Muscle of back (tissue), 11 donors: ENCODE results near the gene HCK. TPM values are rescaled to one million over a fixed set of nuclear protein-coding genes. Genes with fewer than 3 reads are reported as not detected.
A peak's percentile ranks its signal among the peaks of the same experiment; 100 is the strongest.
"Not testable (repeated sequence)": the region's sequence is repeated elsewhere in the genome, so short reads cannot be mapped to it uniquely, and the experiment has no call there.

Source experiments
- DNase-seq, 3 donors: peaks; one replicate each; pipeline versions ENCODE4 v3.0.0 to v3.0.0-alpha.2; 2013
- polyA plus RNA-seq, 10 donors: library from polyadenylated mRNA; unstranded; fragments of 120-200 nt; gene quantifications; one replicate each; pipeline ENCODE4 v1.2.1, GENCODE V29; 2013; ENCODE audit not compliant: insufficient read length in 10 of 10

The HCK gene
- polyA plus RNA-seq, 10 donors = 3.4 to 5.7 (median 4.5) TPM

DNA sequence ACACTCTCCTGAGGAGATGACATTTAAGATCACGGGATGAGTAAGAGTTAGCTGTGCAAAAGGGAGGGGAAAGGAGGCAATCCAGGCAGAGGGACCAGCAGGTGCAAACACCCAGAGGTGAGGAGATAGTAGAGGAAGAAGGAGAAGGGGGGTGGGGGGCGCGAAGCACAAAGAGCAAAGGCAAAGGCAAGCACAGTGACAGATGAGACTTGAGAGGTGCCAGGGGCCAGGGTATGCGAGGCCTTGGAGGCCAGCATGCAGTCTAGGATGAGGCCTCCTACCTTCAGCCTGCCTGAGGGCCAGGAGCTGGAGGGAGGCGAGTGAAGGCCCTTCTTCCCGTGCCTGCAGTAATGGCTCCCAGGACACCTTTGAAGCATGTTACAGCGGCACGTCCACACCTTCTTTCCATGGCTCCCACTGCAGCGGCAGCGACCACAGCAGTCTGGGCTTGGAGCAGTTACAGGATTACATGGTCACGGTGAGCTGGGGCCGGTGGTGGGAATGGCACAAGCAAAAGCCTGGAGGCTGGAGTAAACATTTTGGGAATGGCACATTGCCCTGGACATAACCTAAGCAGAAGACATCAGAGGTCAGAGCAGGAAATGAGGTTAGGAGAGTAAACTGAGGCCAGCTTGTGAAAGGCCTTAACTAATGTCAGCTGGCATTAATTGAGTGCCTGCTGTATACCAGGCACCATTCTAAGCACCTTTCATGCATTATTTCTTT, 23.2 kb upstream of the HCK start:
- DNase-seq = no peak

DNA sequence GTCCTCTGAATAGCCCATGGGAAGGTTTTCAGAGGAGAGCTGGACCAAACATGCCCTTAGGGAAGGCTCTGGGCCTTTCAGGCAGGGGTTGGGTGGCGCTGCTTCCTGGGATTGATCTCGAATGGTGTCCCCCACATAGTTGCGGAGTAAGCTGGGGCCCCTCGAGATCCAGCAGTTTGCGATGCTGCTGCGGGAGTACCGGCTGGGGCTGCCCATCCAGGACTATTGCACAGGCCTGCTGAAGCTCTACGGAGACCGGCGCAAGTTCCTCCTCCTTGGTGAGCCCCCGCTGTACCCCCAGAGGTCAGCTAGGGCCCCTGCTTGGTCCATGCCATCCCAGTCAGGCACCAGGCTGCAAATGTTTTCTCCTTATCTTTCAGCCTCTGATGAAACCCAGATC, 22.5 kb upstream of the HCK start:
- no peak for DNase-seq

DNA sequence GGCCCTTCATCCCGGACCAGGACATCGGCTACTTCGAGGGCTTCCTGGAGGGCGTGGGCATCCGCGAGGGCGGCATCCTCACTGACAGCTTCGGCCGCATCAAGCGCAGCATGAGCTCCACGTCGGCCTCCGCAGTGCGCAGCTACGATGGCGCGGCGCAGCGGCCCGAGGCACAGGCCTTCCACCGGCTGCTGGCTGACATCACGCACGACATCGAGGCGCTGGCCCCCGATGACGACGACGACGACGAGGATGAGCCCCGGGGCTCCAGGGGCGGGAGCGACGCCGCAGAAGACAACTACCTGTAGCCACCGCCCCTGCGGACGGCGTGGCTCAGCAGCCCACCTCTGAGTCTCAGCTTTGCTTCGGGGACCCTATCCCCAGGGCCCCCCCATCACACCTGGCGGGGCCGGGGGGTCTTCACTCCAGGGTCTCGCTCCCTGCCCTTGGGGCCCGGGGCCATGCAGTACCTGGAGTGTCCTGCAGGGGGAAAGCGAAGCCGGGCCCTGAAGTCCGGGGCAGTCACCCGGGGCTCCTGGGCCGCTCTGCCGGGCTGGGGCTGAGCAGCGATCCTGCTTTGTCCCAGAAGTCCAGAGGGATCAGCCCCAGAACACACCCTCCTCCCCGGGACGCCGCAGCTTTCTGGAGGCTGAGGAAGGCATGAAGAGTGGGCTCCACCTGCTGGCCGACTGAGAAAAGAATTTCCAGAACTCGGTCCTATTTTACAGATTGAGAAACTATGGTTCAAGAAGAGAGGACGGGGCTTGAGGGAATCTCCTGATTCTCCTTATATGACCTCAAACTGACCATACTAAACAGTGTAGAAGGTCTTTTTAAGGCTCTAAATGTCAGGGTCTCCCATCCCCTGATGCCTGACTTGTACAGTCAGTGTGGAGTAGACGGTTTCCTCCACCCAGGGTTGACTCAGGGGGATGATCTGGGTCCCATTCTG, 20.8 kb upstream of the HCK start:
- DNase-seq = peak; percentile 64 to 83 (median 64)

DNA sequence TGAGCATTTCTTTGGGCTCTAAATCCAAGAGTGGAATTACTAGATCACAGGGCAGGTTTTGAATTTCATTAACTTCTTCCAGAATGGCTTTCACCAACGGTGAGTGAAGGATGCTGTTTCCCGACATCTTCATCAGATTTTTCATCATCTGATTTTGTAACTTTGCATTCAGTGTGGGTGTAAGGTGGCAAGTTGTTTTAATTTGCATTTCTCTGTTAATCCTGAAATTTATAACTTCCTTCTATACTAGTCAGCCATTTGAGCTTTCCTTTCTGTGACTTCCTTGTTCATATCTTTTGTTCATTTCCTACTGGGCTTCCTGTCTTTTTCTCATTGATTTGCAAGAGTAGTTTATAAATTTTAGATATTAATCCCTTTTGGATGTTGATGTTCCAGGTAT, 18.7 kb upstream of the HCK start:
- no peak for DNase-seq

DNA sequence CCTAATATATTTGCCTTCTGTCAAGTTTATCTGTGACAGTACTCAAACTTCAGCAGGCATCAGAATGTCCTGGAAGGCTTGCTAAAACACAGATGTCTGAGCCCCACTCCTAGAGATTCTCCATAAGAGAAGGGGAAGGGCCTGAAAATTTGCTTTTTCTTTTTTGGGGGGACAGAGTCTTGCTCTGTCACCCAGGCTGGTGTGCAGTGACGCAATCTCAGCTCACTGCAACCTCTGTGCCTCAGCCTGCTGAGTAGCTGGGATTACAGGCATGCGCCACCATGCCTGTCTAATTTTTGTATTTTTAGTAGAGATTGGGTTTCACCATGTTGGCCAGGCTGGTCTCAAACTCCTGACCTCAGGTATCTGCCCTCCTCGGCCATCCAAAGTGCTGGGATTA, 18.3 kb upstream of the HCK start:
- DNase-seq = not testable (repeated sequence)

DNA sequence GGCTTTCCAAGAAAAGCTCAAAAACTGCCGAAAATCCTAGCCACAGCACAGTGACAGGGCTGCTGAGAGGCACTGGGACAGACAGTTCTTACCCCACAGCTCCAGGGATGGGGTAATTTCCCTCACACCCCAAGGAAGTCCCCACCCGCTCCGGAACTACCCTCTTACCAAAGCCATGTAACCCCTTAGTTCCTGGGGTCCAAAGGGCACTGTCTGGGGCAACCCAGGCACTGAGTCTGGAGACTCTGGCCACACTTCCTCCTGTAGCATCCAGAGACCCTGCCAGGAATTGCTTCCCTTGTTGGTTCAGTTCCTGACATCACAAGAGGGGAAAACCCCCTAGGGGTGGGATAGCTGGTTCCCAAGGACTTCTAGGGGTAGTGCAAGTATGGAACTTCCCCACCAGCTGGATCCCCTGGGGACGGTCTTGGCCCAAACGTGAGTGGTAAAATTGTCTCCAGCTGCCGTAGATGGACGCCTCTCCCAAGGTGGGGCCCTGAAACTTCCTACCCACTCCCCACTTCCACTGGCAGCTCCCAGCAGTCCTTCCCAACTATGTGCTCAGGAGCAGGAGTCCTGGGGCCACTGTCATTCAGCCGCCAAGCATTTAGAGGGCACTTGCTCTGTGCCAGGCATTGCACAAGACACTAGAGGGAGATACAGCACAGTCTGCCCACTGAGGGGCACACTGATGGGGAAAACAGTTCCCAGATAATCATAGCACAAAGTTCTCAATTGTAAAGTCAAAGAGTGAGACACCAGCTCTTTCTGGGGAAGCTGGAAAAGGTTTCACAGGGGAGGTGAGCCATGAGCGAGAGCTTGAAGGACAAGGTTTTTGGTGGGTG, 17.2 kb upstream of the HCK start:
- DNase-seq = no peak

DNA sequence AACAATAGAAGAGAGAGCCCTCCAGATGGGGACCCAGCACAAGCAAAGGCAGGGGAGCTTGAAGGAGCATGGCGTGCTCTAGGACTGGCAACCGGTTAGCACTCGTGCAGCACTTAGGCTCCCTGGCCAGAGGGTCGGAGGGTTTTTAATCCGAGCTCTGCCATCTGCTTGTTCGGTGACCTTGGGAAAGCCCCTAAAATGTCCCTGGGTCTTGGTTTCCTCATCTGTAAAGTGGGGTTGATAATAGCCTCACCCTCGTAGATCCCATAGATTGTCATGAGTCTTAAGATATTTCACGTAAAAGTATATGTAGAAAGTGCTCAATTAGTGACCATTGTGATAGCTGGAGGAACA, 16.6 kb upstream of the HCK start:
- DNase-seq = no peak

DNA sequence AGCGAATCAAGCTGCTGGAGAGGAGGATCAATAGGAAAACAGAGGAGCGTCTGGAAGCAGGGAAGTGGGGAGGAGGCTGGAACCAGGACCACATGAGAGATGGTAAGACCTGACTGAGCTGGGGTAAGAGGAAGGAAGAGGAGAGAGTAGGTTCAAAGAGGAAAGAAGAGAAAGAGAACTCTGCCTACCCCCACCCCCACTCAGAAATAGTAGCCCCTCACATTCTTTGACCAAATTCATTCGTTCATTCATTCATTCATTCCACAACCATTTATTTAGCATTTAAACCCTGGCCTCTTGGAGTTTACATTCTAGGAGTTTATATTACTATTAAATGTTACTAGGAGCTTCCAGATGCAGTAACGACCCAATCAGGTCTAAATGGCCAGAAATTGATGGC, 15.8 kb upstream of the HCK start:
- DNase-seq = no peak

DNA sequence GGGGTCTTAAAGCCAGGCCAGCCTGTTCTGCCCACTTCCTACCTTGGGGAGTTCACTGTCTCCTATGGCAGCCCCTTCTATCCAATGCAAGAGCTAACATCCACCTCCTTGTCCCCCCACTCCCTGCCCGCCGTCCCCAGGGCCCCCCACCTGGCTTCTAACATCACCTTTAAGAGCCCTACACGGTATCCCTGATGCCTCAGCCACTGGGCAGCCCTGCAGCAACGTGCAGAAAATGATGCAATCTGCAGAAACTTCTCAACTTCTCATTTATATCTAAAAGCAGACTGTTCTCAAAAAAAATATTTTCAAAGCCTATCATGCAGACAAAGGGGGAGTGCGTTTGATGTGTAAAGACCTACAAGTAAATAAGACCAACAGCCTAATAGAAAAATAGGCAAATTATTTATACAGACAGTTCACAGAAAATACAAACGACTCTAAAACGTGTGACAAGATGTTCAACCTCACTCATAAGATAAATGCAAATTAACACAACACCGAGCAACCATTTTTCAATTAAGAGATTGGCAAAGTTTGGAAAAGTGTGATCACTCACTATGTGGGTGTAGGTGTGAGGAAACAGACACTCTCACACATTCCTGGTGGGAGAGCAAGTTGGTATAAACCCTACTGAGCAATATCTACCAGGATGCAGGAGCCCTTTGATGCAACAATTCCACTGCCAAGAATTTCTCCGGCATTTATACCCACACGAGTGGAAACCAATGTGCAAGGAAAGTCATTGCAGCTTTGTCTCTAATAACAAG, 15.1 kb upstream of the HCK start:
- no peak for DNase-seq

DNA sequence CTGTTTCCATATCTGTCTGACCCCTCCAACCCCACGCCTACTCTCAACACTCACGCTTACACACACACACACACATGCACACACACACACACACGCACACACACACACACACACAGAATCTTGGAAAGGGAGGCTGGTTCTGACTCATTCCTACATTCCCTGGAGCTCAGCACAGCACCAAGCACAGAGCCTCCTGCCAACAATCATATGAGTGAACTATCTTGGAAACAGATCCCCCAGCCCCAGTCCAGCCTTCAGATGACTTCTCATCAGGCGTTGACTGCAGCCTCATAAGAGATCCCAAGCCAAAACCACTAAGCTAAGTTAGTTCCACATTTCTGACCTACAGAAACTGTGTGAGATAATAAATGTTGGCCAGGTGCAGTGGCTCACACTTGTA, 14.1 kb upstream of the HCK start:
- DNase-seq = no peak

DNA sequence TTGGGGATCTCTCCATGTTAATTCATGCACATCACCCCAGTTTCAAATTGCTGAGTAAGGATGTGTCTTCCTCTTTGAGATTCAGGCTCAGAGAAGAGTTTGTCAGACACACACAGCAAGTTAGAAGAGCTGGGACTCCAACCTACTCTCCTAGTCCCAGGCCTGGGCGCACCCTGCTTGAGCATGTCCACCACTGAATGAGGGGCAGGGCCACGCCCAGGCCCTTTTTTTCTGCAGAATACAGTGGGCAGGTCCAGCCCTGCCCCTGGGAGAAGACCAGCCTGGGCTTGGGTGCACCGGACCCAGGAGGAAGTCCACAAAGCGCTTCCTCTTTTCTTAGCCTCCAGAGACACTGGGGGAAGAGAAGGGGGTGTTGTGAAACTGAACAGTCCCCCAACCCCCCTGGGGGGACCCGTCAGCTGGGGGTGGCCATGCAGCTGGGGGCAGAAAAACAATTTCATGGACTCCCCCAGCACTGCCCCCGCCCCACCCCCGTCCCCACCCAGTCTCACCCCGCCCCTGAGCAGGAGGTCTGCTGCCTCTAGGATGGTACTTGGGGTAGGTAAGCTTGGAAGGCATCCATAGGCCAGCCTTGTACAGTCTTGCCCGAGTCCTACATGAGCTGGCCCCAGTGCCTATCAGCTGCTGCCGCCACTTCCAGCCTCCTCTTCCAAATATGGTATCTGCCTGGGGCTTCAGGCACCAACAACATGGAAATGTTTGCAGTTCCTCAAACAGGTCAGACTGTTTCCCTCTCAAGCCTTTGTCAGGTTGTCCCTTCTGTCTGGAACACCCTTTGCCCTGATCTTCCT, 11.7 kb upstream of the HCK start:
- DNase-seq = peak in 1 of 3 donors; percentile 45

DNA sequence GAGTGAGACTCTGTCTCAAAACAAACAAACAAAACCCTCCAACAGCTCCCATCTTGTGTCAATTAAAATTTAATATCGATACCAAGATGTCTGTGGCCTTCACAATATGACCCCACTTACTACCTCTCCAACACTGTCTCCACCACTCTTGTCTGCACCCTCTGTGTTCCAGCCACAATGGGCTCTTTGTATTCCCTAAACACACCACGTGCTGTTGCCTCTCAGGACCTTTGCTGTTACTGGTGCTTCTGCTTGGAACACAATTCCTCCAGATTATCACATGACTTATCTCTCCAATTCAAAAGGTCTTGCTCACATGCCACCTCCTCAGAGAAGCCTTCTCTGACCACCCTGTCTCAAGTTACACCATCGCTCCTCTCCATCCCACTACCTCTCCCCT, 6.0 kb upstream of the HCK start:
- DNase-seq = no peak

DNA sequence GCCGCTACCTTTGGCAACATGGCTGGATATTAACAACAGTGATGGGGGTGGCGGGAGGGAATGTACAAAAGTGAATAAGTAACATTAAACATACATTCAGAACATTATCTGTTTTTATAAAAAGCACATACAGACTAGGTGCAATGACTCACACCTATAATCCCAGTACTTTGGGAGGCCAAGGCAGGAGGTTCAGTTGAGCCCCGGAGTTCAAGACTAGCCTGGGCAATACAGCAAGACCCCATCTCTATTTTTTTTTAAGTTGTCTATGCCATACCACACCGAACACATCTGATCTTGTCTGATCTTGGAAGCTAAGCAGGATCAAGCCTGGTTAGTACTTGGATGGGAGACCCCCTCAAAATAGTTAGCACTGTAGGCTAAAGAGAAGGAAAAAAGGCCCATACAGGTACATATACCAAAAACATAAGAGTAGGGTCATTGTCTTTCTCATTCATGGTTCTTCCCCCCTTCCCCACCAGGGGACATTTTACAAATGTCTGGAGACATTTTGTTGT, 1.7 kb upstream of the HCK start:
- DNase-seq = no peak

DNA sequence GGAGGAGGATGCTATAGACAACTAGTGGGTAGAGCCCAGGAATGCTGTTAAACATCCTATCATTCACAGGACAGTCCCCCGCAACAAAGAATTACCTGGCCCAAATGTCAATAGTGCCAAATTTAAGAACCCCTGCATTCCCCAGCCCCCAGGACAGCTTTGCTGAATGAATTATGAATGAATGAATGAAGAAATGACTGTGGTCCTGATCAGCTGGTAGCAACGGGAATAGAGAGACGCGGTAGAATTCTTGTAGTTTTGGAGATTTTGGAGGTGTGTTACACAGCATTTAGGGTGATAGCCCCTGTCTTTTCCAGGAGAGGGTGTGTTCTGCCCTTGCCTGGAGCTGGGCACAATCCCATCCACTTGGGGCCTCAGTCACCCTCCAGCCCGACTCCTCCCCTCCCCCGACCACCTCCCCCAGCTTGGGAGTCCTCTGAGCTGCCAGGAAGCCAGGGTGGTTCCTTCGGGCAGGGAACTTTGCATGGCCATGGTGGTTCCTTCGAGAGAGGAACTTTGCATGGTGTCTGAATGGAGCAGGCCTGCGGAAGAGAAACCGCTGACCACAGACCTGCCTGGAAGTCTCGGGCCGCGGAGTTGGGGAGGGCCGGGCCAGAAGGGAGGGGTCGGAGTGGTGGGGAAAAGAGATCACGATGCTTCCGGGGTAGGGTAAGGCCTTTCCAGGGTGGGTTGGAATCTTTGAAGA, 1.0 kb upstream of the HCK start:
- peak in 1 of 3 donors; percentile 54 for DNase-seq

DNA sequence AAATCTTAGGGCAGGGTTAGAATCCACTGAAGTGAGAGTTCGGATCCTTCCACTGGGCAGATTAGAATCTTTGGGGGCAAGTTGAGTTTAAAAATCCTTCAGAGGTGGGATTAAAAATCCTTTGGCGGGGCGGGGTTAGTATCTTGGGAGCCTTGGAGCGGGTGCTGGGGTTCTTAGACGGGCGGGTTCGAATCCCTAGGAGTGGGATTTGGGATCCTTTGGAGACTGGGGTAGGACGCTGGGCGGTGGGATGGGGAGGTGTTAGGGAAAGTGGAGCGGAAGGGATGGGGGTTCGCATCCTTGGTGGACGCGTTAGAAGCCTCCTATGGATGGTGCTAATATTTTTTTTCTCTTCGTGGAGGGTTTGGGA, 337 bp upstream of the HCK start:
- DNase-seq = no peak

DNA sequence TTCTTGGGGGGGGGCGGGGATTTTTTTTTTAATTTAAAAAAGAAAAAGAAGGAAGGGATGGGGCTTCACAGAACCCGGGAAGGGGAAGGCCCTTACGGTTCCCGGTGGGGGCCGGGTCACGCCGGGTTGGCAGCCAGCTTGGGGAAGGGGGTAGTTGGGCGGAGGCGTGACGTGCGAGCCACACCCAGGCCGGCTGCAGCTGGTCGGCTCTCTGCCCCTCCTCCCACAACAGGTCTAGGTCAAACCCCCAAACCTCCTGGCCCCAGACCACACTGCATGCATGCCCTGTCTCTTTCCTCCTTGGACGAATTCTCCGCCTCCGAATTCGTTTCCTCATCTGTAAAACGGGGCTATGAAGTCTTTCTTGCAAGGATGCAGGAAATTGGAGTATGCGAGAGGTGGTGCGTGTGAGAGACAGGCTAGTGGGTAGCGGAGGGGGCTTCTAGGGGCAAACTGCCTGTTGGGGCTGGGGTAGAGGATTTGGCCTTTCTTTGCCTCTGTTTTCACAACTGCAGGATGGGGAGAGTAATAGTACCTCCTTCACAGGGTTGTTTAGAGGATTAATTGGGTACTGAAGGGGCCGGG, 828 bp downstream of the HCK start:
- DNase-seq = peak in 1 of 3 donors; percentile 36

DNA sequence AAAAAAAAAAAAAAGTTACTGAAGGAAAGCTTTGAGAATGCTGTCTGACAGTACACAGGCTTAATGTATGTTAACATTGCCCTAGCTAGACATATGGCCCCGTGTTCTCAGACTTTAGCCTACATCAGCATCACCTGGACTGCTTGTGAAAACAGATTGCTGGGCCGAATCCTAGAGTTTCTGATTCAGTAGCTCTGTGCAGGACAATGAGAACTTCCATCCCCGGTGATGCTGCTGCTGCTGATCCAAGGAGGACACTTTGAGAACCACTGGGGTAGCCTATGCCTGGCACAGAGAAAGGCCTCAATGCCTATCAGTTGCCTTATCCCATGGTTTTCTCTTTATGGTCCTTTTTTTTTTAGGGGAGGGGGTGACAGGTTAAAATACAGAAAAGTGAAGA, 1.6 kb downstream of the HCK start:
- DNase-seq = no peak

DNA sequence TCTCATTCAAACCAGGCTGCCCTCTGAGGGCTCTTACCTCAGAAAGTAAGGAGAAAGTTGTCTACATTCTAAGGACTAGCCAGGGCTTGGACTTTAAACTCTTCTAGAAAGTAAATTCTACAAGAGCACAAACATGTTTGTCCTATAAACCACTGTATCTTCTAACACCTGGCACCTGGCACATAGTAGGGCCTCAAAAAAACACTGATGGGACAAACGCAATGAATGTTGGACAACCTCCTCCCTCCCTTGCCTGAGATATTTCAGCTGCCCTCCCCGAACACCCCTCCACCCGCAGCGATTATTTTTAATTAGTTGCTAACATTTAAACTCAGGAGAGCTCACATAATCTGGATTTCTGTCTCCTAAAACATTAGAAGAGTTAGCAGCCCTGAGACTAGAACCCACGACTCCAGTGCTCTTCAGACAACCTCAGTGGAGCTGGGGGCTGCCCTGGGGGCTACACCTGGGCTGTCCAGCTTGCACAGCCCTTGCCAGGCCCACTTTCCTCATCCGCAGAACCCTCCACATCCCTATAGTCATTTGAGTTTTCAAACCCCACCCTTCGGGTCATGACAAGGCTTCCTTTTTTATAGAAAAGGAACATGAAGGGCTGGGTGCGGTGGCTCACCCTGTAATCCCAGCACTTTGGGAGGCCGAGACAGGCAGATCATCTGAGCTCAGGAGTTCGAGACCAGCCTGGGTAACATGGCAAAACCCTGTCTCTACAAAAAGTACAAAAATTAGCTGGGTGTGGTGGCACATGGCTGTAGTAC, 4.9 kb downstream of the HCK start:
- DNase-seq = no peak
